GM21528 (cell line): Measurements from ENCODE around the gene ZNF184.

ENCODE experiments used
- ATAC-seq: cut with Tn5 transposase; IDR thresholded peaks from one replicate; pipeline ENCODE4 v1.9.1; 2021; ENCODE audit warnings: mild to moderate bottlenecking, moderate library complexity; ENCODE audit not compliant: unreplicated experiment, low FRiP score

Gene ZNF184

DNA sequence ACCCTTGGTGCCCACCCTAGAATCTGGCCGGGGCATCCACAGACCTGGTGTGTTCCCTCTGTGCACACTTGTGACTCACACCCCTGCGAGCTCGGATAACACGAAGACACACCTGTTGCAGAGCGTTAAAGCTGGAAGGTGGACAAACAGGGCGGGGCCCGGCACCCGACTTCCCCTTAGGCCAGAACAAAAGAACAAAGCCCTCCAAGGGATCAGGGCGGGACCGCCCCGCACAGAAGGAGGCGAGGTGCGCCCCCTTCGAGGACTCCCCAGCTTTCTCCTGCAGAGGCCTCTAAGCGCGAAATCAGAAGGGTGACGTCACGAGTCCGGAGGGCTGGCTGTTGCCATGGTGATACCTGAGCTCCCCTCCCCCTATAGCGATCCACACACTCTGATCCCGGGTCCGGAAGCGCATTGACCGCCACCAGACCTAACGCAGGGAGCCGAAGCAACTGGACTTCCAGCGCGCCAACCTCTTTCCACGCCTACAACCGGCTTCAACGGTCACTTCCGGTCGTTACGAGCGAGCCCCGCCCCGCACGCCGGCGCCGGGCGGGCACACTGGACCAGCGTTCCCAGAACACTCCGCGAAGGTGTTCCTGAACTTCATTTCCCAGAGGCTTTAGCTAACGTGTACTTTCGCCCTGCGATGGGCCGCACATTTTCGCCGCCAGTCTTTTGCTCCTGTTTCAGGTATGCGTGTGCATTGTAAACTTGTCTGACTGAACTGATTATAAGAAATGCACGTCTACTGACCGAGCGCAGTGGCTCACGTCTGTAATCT, at the start of gene ZNF184:
ZNF184 (minus strand) TSS at position 489 of the 784 bp plus-strand sequence. CDS start 811 bp downstream, outside the sequence.
- peak; percentile 87 for ATAC-seq

- ATAC-seq, result peak; percentile 76
Observed at GRCh38 chr6:27518881-27519795, 46.2 kb upstream of the ZNF184 start.

- peak; percentile 12 for ATAC-seq
Observed at GRCh38 chr6:27517928-27518787, 45.3 kb upstream of the ZNF184 start.

GRCh38 chr6:27517238-27517637, 44.3 kb upstream of the ZNF184 start:
- ATAC-seq, result no peak

DNA sequence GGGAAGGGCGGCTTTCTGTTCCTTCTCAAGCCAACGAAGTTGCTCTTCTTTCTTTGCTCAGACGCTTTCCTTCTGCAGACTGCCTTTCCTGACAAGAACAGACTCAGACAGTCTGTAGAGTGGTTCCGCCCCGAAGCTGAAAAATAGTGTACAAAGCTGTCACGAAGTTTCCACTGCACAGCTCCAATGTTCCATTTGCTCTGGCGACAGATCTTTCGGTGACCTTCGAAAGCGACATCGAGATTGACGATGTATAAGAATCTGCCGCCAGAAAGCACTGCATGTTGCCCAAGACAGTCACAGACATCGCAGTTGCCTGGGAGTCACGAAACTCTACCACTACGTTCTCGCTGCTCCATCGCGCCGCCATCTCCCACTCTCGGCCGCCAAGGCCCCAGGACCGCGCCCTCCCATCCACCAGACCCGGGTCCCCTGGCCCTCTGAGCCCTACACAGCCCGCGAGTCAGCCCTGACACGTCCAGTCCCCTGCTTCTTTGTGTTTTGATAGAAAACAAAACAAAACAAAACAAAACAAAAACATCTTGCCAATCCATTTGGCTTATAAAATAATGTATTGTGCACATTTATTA, 42.1 kb upstream of the ZNF184 start:
- ATAC-seq, result no peak

GRCh38 chr6:27512525-27512924, 39.6 kb upstream of the ZNF184 start:
- no peak for ATAC-seq

GRCh38 chr6:27507041-27507956, 34.4 kb upstream of the ZNF184 start:
- ATAC-seq, result no peak

DNA sequence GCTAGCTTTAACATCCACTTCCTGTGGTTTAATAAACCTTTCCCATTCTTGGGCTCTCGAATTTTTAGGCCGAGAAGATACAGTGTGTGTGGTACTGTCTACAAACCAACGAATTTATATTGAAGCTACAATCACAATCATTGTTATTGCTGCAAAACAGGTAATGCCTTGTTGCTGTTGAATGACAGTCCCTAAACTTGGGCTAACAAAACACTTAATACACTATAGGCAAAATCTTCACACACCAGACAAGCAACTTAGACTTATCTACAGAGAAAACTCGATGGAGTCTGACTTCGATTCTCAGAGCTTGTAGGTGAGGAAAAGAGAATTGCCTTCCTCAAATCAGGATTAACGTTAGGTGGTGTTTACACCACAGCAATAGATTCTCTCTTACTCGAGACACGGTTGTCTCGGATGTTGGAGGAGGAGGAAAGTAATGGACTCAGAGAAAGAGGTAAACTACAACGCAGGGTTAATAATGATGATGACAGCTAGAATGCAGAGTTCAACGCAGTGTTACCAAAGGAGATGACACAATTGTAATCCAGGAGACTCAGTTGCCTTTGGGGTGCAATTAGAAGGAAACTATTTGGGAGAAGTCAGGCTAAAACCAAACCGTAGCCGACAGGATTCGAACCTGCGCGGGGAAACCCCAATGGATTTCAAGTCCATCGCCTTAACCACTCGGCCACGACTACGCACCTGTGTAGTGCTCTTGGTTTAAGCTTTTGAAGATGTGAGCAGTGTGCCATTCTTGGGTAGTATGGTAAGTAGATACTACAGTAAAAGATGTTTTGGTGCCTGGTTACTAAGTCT, 32.5 kb upstream of the ZNF184 start:
- no peak for ATAC-seq

GRCh38 chr6:27503436-27504030, 30.6 kb upstream of the ZNF184 start:
- peak; percentile 32 for ATAC-seq

DNA sequence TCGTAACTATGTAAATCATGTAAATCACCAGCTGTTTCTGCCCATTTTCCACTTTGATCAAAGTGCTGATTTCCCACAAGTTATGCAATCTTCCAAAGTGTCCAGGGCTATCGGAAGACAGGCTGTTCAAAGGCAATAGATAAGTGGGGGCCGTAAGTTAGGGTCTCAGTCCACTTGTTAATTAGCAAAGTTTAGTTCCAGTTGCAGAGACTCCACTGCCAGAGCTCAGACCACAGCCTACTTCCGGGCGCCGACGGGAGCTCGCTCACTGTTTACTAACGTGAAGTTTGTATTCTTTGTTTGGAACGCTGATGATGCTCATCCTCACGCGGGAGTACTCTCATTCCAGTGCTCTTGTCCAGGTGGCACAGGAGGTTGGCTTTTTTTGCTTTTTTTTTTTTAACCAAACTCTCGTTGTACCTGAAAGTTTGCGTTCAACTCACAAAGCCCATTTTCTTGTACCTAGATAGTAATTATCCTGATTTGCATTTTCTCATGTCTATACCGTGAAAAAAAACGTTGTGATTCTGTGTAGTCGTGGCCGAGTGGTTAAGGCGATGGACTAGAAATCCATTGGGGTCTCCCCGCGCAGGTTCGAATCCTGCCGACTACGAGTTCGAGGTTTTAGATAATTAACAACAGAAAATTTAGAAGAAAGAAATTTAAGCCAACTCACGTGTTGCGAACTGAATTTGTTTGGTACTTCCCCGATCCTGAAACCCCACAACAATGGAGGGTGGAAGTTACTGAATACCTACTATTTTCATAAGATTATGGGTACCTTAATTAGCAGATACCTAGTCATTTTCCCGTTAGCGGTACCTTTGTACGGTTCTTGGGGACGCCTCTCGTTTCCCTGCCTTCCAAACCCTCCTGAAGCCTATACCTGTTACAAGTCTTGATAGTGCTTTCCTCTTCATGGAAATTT, 29.9 kb upstream of the ZNF184 start:
- peak; percentile 48 for ATAC-seq

DNA sequence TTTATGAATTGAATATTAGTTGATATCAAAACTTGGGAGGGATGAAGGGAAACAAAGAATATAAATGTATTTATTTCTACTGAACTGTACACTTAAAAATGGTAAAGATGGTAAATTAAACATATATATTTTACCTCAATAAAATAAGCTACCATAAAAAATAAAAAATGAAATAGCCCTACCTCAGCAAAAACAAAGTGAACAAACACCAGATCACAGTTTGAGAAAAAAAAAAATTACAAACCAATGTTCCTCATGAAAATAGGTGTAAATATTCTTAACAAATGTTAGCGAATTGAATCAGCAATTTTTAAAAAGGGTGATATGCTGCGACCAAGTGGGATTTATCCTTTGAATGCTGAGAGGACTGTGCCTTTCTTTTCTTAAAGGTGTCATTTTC, 28.3 kb upstream of the ZNF184 start:
- ATAC-seq, result no peak

DNA sequence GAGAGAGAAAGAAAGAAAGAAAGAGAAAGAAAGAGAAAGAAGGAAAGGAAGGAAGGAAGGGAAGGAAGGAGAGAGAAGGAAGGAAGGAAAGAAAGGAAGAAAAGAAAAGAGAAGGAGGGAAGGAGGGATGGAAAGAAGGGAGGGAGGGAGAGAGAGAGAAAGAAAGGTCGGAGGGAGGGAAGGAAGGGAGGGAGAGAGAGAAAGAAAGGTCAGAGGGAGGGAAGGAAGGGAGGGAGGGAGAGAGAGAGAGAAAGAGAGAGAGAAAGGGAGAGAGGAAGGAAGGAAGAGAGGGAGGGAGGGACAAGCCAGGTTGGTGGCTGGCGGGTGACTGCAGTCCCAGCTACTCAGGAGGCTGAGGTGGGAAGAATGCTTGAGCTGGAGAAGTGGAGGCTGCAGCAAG, 27.3 kb upstream of the ZNF184 start:
- ATAC-seq, result no peak

DNA sequence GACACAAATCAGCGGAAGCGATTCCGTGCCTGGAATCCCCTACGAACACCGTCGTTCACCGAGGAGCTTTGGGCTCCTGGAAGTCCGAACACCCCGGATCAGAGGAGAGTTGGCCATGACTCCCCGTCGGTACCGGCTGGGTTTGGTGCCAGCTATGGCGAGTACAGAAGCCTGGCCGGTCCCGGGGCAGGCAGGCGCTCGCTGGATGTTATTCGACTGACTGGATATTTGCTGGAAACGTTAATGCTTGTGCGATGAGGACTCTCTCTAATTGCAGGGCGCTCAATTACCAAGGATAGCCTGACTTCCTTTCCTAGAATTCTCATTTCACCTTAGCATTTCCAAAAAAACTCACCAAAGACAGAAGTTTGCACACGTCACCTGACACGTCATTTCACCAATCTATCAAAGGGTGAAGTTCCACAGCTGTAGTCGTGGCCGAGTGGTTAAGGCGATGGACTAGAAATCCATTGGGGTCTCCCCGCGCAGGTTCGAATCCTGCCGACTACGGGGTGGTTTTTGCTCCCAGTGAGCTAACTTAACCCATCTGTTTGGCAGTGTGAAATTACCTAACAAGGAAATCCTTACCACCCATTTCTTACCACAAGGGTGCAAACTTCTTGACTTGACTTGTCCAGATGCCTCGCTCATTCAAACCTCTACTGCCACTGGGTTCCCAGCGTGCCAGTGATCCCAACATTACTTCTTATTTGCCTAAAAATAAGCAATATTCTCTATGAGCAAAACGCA, 22.7 kb upstream of the ZNF184 start:
- ATAC-seq, result peak; percentile 61

GRCh38 chr6:27494987-27495385, 22.1 kb upstream of the ZNF184 start:
- no peak for ATAC-seq

- ATAC-seq, result no peak
Observed at GRCh38 chr6:27494103-27494502, 21.2 kb upstream of the ZNF184 start.

DNA sequence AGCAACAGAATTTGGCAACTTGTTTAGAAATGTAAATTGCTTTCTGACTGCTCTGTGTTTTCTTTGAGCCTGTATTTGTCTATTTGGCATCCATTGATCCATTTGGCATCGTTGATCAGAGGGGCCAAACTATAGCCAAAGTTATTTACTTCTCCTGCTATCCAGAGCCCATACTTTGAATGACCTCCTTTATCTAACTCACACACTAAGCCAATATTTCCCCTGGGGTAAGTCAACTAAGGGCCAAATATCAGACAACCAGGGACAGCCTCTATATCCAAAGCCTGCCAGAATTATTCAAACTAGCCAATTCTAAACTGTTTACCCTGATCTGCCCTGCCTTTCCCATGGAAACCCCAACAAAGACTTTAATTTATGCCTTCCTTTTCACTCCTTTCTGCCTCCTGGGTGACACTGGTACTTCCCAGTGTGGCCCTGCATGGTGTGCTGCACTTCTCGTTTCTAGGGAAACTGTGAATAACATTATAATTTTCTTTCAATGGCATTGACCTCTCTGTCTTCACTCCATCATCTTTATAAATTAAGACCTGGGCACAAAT, 19.8 kb upstream of the ZNF184 start:
- ATAC-seq, result no peak
